NCI-H2196 (cell line): ENCODE results near the gene GMPPA.

Experiments
- DNase-seq: peaks from one replicate; lab custom pipeline; 2025; ENCODE audit not compliant: unreplicated experiment; lab: John Stamatoyannopoulos, UW

The GMPPA gene

DNA sequence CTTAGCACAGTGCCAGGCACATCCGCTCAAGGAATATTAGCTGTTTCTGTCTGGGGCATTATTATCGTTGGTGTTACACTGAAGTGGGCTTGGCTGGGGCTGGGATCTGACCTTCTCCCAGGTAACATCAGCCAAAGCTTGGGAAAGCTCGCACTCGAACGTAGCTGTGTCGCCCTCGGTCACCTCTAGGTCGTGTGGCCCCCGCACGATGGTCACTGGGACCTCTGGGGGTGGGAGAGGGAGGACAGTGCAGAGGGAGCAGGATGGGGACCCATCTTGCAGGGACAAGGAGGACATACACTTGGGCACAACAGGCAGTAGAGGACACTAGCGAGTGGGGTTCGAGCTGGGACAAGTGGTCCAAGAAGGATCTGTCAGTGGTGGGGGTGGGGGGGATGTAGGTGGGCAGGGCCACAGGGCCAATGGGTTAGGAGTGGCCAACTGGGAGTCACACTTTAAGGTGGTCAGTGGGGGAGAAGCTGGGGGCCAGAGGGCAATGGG is 54.8 kb downstream of the GMPPA start:
- no peak for DNase-seq

DNA sequence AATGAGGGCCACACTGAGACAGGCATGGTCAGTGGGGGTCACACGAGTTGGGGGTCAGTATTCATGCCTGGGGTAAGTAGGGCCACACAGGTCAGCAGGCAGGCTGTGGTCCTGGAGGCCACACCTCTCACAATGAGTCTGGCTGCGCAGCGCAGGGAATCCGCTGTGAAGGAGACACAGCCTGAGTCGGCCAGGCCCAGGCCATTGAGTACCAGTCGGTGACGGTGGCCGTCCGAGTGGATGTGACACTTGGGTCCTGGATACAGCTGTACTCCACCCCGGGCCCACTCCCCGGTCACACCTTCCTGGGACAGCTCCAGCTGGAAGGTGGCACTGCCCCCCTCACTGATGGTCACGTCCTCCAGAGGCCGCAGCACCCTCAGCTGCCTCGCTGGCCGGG is 55.7 kb downstream of the GMPPA start:
- DNase-seq, result no peak

DNA sequence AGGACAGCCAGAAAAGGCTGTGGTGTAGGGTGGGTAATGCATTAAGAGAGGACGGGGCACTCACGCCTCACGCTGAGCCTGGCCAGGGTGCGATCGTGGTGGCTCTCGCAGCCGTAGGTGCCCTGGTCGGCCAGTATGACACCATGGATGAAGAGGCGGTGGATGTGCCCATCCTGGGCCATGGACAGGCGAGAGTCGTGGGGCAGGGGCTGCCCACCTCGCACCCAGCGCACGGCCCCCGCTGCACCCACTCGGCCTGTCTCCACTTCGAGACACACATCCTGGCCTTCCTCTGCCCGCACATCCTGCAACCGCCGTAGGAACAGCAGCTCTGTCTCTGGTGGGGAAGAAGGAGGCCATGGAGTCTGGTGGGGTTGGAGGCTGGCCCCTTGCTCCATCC is 57.3 kb downstream of the GMPPA start:
- no peak for DNase-seq

DNA sequence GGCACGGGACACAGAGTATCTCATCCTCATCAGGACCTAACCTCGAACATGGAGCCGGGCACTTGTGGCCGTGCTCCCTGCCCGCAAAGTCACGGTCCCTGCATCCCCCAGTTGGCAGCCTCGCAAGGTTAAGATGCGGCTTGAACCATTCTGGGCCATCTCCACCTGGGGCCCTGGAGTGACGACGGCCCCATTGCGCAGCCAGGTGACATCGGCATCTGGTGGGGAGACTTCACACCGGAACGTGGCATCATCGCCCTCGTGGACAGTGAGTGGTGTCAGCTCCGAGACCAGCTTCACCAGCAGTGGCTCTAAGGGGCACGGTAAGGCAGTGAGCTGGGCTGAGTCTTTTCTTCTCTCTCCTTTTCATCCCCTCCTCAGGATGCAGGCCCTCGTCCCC is 57.7 kb downstream of the GMPPA start:
- no peak for DNase-seq
